Fibroblast of the aortic adventitia (primary cell): ENCODE results near the gene PC. TPM values are rescaled to one million over a fixed set of nuclear protein-coding genes. Genes with fewer than 3 reads are reported as not detected.
"Not testable (repeated sequence)": the region's sequence is repeated elsewhere in the genome, so short reads cannot be mapped to it uniquely, and the experiment has no call there.

Experiments used
- DNase-seq: peaks from one replicate; pipeline ENCODE4 v3.0.0-alpha.2; 2010; ENCODE audit warnings: low read depth
- H3K4me3 ChIP-seq: 2 replicates; pipeline ENCODE4 v1.5.1; 2011; ENCODE audit warnings: low read depth, mild to moderate bottlenecking, control low read depth, low read length, moderate library complexity
- total RNA-seq: library from RNA; depleted of rRNA; stranded (reverse); fragments of >200 nt; gene quantifications from 2 replicates; pipeline ENCODE4 v1.2.3, GENCODE V29; 2012; ENCODE audit warnings: low replicate concordance
- TF ChIP-seq, protein P1 (sequence below): IDR thresholded peaks from 2 replicates; pipeline ENCODE4 v1.5.1; 2011; ENCODE audit warnings: mild to moderate bottlenecking, low read length, control low read depth, inconsistent platforms; ENCODE audit not compliant: insufficient read depth

The PC gene
- total RNA-seq, 1 donor = 12.7 TPM

DNA sequence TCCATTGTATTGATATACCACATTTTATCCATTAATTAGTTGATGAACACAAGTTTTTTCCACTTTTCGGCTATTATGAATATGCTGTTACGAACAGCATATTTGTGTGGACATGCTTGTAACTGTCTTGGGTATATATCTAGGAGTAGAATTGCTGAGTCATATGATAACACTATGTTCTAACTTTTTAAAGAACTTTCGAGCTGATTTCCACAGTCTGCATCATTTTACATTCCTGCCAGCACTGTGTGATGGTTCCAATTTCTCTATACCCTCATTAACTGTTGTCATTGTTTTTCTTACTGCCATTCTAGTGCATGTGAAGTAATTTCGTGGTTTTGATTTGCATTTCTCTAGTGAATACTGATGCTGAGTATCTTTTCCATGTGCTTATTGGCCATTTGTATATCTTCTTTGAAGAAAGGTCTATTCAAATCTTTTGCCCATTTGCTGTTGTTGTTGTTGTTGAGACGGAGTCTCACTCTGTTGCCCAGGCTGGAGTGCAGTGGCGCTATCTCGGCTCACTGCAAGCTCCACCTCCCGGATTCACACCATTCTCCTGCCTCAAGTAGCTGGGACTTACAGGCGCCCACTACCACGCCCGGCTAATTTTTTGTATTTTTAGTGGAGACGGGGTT is 122.3 kb downstream of the PC start:
- TF ChIP-seq, protein P1, sequence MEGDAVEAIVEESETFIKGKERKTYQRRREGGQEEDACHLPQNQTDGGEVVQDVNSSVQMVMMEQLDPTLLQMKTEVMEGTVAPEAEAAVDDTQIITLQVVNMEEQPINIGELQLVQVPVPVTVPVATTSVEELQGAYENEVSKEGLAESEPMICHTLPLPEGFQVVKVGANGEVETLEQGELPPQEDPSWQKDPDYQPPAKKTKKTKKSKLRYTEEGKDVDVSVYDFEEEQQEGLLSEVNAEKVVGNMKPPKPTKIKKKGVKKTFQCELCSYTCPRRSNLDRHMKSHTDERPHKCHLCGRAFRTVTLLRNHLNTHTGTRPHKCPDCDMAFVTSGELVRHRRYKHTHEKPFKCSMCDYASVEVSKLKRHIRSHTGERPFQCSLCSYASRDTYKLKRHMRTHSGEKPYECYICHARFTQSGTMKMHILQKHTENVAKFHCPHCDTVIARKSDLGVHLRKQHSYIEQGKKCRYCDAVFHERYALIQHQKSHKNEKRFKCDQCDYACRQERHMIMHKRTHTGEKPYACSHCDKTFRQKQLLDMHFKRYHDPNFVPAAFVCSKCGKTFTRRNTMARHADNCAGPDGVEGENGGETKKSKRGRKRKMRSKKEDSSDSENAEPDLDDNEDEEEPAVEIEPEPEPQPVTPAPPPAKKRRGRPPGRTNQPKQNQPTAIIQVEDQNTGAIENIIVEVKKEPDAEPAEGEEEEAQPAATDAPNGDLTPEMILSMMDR = no peak
- no peak overlapping the region for H3K4me3 ChIP-seq
- peak; percentile 84 for DNase-seq

DNA sequence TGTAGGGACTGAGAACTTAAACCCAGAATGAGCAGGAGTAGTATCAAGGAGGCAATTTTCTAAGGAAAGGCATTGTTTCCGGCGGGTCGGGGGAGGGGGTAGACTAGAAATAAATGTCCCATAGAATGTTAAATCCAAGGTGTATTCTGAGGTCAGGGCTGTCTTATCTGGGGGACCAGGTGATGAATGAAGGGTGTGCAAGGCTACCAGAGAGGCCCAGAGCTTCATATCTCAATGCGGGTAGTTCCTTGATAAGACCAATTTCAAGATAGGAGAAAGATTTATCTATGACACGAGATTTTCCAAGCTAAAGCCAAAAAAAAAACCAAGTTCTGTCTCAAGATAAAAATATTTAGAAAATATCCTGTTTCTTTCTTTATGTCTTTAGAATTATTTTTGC is 123.2 kb downstream of the PC start:
- DNase-seq = no peak
- H3K4me3 ChIP-seq = no peak overlapping the region
- TF ChIP-seq, protein P1 = no peak

DNA sequence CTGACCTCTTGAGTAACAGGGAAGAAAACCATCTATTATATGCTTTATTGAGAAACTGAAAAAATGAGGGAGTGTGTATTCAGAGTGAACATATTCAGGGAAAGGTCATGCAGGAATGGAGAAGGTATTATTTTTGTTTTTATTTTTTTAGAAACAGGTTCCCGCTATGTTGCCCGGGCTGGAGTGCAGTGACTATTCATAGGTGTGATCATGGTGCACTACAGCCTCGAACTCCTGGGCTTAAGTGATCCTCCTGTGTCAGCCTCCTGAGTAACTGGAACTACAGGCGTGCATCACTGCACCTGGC is 123.7 kb downstream of the PC start:
- TF ChIP-seq, protein P1 = no peak
- no peak overlapping the region for H3K4me3 ChIP-seq
- DNase-seq = no peak

DNA sequence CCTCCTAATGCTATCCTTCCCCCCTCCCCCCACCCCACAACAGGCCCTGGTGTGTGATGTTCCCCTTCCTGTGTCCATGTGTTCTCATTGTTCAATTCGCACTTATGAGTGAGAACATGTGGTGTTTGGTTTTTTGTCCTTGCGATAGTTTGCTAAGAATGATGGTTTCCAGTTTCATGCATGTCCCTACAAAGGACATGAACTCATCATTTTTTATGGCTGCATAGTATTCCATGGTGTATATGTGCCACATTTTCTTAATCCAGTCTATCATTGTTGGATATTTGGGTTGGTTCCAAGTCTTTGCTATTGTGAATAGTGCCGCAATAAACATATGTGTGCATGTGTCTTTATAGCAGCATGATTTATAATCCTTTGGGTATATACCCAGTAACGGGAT is 133.6 kb downstream of the PC start:
- not testable (repeated sequence) for H3K4me3 ChIP-seq, DNase-seq

DNA sequence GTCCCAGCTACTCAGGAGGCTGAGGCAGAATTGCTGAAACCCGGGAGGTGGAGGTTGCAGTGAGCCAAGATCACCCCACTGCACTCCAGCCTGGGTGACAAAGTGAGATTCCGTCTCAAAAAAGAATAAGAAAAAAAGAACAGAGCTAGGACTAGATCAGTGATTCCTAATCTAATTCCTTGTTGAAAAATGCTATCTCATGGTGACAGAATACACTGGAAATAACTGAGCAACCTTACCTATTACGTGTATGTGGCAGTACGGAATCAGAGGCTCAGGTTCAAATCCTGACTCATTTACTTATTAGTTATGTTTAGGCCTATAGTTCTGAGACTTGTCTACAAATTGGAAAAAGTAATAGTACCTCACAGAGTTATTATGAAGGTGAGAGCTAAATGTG is 134.5 kb downstream of the PC start:
- H3K4me3 ChIP-seq = no peak overlapping the region

DNA sequence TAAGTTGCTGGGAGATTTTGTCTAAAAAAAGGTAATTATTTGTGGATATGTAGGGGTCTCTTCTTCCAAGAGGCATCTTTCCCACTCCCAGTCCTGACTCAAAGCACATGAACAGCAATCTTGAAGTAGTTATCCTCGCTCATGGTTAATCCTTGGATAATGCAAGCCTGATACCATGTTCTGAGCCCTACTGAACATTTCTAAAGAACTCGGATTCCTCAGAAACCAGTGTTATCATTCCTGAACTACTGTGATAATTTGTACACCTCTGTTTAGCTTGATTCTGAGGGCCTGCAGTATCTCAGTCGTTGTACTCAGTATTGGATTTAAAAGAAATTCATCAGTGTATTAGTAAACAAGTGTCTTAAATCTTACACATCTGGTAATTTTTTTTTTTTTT is 137.3 kb downstream of the PC start:
- TF ChIP-seq, protein P1 = no peak
- DNase-seq = no peak
- H3K4me3 ChIP-seq = no peak overlapping the region

More for the DNA sequence above, 134.5 kb downstream of the PC start:
- TF ChIP-seq, protein P1 = no peak
- no peak for DNase-seq

DNA sequence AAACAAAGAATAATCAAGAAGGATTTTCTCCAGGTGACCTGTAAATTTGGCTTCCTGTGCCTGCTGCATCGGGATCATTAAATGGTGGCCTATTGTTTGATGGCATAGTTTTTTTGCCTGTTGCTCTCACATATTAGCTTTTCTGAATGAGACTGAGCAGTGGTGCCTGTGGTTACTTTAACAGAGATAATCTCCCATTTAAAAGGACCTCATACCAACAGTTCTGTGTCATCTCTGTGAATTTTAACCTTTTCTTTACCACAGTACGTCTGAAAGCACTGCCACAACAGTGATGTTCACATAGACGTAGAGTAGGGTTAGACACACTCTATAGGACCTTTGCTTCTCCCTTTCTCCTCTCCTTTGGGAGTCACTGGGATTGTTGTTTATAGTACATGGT is 137.8 kb downstream of the PC start:
- no peak overlapping the region for H3K4me3 ChIP-seq
- TF ChIP-seq, protein P1 = no peak
- DNase-seq = no peak
